ENCODE data around the gene FAM228A. TPM values are rescaled to one million over a fixed set of nuclear protein-coding genes. Genes with fewer than 3 reads are reported as not detected.

Gene FAM228A
- total RNA-seq, 1 donor from 2014 or later, result not detected

DNA sequence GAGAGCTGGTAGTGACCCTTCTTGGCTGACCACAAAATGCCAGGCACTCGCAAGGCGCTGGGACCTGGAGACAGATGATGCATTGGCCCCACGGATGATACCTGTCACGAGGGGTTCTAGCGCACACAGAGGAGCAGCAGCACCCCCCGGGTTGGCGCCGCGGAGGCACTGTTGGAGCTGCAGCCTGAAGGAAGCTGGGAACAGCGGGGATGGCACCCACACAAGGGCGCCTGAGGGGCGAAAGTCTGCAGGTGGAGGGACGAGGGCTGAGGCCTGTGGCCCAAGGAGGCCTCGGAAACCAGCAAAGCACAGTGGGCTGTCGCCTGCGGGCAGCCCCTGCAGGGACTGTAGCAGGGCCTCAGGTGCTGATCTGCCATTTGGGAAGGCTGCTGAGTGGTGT lies 33.6 kb downstream of the FAM228A start:
- CTCF ChIA-PET, result no interaction called here
- Mint-ChIP-seq H3K27me3 (no peaks in the 10 kb centered on the region), H3K9me3 (no peaks in the 10 kb centered on the region), H3K27ac (no peak overlapping the region), H3K36me3 (ENCODE audit: low read depth) (peaks cover 95% of the 10 kb centered on the region), H3K4me3 (no peak overlapping the region), H3K4me1 (no peaks in the 10 kb centered on the region)
- POLR2A ChIA-PET, result no interaction called here
- ATAC-seq (ENCODE audit: low read depth) (no peak), DNase-seq (no peak)
- TF ChIP-seq, protein P1, sequence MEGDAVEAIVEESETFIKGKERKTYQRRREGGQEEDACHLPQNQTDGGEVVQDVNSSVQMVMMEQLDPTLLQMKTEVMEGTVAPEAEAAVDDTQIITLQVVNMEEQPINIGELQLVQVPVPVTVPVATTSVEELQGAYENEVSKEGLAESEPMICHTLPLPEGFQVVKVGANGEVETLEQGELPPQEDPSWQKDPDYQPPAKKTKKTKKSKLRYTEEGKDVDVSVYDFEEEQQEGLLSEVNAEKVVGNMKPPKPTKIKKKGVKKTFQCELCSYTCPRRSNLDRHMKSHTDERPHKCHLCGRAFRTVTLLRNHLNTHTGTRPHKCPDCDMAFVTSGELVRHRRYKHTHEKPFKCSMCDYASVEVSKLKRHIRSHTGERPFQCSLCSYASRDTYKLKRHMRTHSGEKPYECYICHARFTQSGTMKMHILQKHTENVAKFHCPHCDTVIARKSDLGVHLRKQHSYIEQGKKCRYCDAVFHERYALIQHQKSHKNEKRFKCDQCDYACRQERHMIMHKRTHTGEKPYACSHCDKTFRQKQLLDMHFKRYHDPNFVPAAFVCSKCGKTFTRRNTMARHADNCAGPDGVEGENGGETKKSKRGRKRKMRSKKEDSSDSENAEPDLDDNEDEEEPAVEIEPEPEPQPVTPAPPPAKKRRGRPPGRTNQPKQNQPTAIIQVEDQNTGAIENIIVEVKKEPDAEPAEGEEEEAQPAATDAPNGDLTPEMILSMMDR (IDR thresholded peaks at IDR 0.05), result no peak
- intact Hi-C loops (cut with micrococcal nuclease), result no loop called here

DNA sequence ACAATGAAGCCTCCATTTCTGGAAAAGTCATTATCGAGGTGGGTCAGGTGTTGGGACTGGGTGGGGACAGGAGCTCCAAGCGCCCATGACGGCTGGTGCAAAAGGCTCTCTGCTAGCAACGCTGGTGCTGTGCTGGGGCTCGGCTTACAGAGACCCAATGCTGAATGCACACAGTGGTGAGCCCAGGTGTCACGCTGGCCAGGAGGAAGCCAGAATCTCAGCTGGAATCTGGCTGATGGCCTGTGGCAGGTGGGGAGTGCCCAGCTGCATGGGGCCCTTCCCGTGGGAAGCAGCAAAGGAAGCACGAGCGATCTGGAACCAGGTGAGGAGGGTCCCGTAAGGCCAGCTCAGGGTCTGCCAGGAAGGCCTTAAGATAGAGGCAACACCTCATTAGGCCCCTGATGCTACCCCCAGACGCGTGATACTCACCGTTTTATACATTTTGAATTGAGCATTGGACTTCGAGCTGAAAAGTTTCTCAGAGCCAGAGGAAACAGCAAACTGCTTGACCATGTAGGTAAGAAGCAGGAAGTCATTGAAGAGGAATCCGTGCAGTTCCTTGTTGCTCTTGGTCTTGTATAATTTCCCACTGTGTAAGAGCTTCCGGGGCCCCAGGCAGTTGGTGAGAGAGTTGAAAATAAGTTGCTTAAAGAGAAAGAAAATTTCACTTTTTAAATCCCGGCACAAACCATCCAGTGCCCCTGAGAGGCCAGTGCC lies 34.7 kb downstream of the FAM228A start:
- TF ChIP-seq, protein P1 (IDR thresholded peaks at IDR 0.05), result no peak
- ATAC-seq (ENCODE audit: low read depth) (no peak), DNase-seq (no peak)
- Mint-ChIP-seq H3K27ac (no peak overlapping the region), H3K4me1 (peaks cover under 1% of the 10 kb centered on the region), H3K27me3 (no peaks in the 10 kb centered on the region), H3K36me3 (ENCODE audit: low read depth) (peaks cover 90% of the 10 kb centered on the region), H3K4me3 (no peak overlapping the region), H3K9me3 (no peaks in the 10 kb centered on the region)
- intact Hi-C loops (cut with micrococcal nuclease), result no loop called here
- ChIA-PET CTCF (no interaction called here), POLR2A (no interaction called here)

DNA sequence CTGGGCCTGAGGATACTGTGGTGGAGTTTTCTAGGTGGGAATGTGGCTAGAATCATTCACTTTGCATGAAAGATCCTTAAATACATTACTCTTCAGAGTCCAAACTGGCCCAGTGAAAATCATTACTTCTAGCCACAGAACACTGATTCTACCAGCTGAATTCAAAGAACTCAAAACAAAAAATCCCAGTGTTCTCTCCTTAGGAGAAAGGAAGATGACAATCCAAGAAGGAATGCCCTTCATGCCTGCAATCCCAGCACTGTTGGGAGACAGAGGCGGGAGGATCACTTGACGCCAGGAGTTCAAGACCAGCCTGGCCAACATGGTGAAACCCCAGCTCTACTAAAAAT lies 35.2 kb downstream of the FAM228A start:
- H3K36me3 Mint-ChIP-seq (ENCODE audit: low read depth), result peaks cover 86% of the 10 kb centered on the region
- no peak overlapping the region for H3K4me3 Mint-ChIP-seq
- H3K27me3 Mint-ChIP-seq, result no peaks in the 10 kb centered on the region
- intact Hi-C loops (cut with micrococcal nuclease), result no loop called here
- POLR2A ChIA-PET, result no interaction called here
- TF ChIP-seq, protein P1 (IDR thresholded peaks at IDR 0.05), result no peak
- H3K4me1 Mint-ChIP-seq, result peaks cover 5% of the 10 kb centered on the region
- H3K9me3 Mint-ChIP-seq, result no peaks in the 10 kb centered on the region
- no peak for ATAC-seq (ENCODE audit: low read depth)
- CTCF ChIA-PET, result no interaction called here
- no peak for DNase-seq
- no peak overlapping the region for H3K27ac Mint-ChIP-seq

DNA sequence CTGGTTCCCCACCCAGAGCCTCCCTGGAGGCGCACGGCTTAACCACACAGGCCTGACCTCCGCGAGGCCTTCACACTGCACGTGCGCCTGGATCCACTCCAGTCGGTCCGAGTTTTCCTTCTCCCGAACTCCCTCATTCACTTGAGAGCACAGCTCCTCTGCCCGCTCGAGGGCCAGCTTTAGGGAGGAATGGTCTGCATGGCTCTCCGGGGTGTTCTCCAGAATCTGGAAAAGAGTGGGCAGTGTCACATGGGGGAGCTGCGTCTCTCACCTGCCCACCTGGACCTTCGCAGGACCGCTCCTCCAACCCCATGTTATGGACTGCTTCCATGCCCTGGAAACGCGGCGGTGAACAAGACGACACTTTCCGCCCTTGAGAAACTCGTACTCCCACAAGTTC lies 35.9 kb downstream of the FAM228A start:
- ChIA-PET CTCF (no interaction called here), POLR2A (no interaction called here)
- intact Hi-C loops (cut with micrococcal nuclease), result no loop called here
- peaks cover 10% of the 10 kb centered on the region for H3K4me1 Mint-ChIP-seq
- no peaks in the 10 kb centered on the region for H3K27me3 Mint-ChIP-seq
- ATAC-seq (ENCODE audit: low read depth) (no peak), DNase-seq (no peak)
- no peaks in the 10 kb centered on the region for H3K9me3 Mint-ChIP-seq
- peaks cover 87% of the 10 kb centered on the region for H3K36me3 Mint-ChIP-seq (ENCODE audit: low read depth)
- no peak overlapping the region for H3K4me3 Mint-ChIP-seq
- no peak overlapping the region for H3K27ac Mint-ChIP-seq
- TF ChIP-seq, protein P1 (IDR thresholded peaks at IDR 0.05), result no peak

DNA sequence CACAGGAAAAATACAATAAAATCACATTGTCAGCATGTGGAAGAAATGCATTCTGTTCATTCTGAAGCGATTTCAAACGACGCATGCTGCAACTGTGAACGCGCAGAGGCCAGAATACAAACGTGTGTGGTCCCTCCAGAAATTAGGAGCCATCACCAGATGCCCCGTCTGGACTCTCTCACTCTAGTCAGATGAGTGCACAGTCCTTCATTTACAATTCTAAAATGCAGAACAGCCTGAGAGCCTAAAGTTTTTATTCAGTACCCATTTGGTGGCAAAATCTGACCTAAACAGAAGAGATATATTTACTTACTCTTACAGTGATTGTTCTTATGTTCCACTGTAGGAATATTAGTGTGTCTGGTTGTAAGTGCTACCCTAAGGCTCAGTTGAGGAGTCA lies 36.6 kb downstream of the FAM228A start:
- ATAC-seq (ENCODE audit: low read depth) (no peak), DNase-seq (no peak)
- H3K4me3 Mint-ChIP-seq, result no peak overlapping the region
- intact Hi-C loops (cut with micrococcal nuclease), result no loop called here
- POLR2A ChIA-PET, result no interaction called here
- H3K27ac Mint-ChIP-seq, result no peak overlapping the region
- no peaks in the 10 kb centered on the region for H3K9me3 Mint-ChIP-seq
- peaks cover 88% of the 10 kb centered on the region for H3K36me3 Mint-ChIP-seq (ENCODE audit: low read depth)
- CTCF ChIA-PET, result no interaction called here
- peaks cover 14% of the 10 kb centered on the region for H3K4me1 Mint-ChIP-seq
- no peaks in the 10 kb centered on the region for H3K27me3 Mint-ChIP-seq
- TF ChIP-seq, protein P1 (IDR thresholded peaks at IDR 0.05), result no peak
